OCI-LY1 (cell line): Measurements from ENCODE around the gene CENPI.

ENCODE experiments used
- H2AFZ ChIP-seq: fragments of 200-600 bp; sonication (generic), shearing (Covaris generic); 2 replicates; pipeline ENCODE4 v1.6.0; 2014; ENCODE audit warnings: antibody characterized with exemption, mild to moderate bottlenecking, low read length
- H3F3A ChIP-seq: fragments of 200-600 bp; sonication (generic), shearing (Covaris generic); 2 replicates; pipeline ENCODE4 v1.6.0; 2014; ENCODE audit warnings: mild to moderate bottlenecking, antibody characterized with exemption, low read length, moderate library complexity; ENCODE audit not compliant: insufficient read depth
- H3K27ac ChIP-seq: fragments of 200-600 bp; sonication (generic); 2 replicates; pipeline ENCODE4 v1.5.1; 2014; ENCODE audit warnings: low read length, mixed run types, mild to moderate bottlenecking, low read depth; ENCODE audit not compliant: poor library complexity, severe bottlenecking
- H3K27me3 ChIP-seq: fragments of 200-600 bp; sonication (generic); 2 replicates; pipeline ENCODE4 v1.6.0; 2014; ENCODE audit warnings: antibody characterized with exemption, mild to moderate bottlenecking, low read length, moderate library complexity; ENCODE audit not compliant: insufficient read depth
- H3K36me3 ChIP-seq: fragments of 200-600 bp; sonication (generic); 2 replicates; pipeline ENCODE4 v1.6.1; 2014; ENCODE audit warnings: mild to moderate bottlenecking, antibody characterized with exemption, low read length, moderate library complexity, mixed read lengths; ENCODE audit not compliant: insufficient read depth
- H3K4me1 ChIP-seq: fragments of 200-600 bp; sonication (generic); 2 replicates; pipeline ENCODE4 v1.5.1; 2014; ENCODE audit warnings: mild to moderate bottlenecking, low read length, moderate library complexity; ENCODE audit not compliant: insufficient read depth, severe bottlenecking
- H3K4me2 ChIP-seq: fragments of 200-600 bp; sonication (generic), shearing (Covaris generic); 2 replicates; pipeline ENCODE4 v1.6.1; 2014; ENCODE audit warnings: low read length
- H3K4me3 ChIP-seq: fragments of 200-600 bp; sonication (generic); 2 replicates; pipeline ENCODE4 v1.5.1; 2014; ENCODE audit warnings: low read length, low read depth, mild to moderate bottlenecking, mixed read lengths; ENCODE audit not compliant: poor library complexity, severe bottlenecking
- H3K79me2 ChIP-seq: fragments of 200-600 bp; shearing (Covaris generic); 2 replicates; pipeline ENCODE4 v1.6.1; 2016; ENCODE audit warnings: mixed run types, low read length, mixed read lengths; ENCODE audit not compliant: insufficient read depth
- H3K9ac ChIP-seq: fragments of 200-600 bp; sonication (generic), shearing (Covaris generic); 2 replicates; pipeline ENCODE4 v1.6.1; 2014; ENCODE audit warnings: mild to moderate bottlenecking, low read length, mixed read lengths
- H3K9me2 ChIP-seq: fragments of 200-600 bp; sonication (generic), shearing (Covaris generic); 2 replicates; pipeline ENCODE4 v1.6.1; 2014; ENCODE audit warnings: low read depth, mild to moderate bottlenecking, low read length, mixed read lengths
- H3K9me3 ChIP-seq: fragments of 200-600 bp; shearing (Covaris generic); 2 replicates; pipeline ENCODE4 v1.6.1; 2014; ENCODE audit warnings: low read length, mixed read lengths
- H4K20me1 ChIP-seq: fragments of 200-600 bp; sonication (generic), shearing (Covaris generic); 2 replicates; pipeline ENCODE4 v1.6.0; 2016; ENCODE audit warnings: mild to moderate bottlenecking, low read length; ENCODE audit not compliant: insufficient read depth
- EZH2 ChIP-seq: fragments of 200-600 bp; sonication (generic), shearing (Covaris generic); IDR thresholded peaks from 2 replicates; pipeline ENCODE4 v1.8.0; 2017; ENCODE audit warnings: borderline replicate concordance, mixed run types, mild to moderate bottlenecking, antibody characterized with exemption, low read length, moderate library complexity, mixed read lengths
- TF ChIP-seq, protein P1 (sequence below): fragments of 200-600 bp; sonication (generic), shearing (Covaris generic); IDR thresholded peaks from 2 replicates; pipeline ENCODE4 v1.5.1; 2017; ENCODE audit warnings: mild to moderate bottlenecking, antibody characterized with exemption, low read length, moderate library complexity, mixed read lengths

The CENPI gene

DNA sequence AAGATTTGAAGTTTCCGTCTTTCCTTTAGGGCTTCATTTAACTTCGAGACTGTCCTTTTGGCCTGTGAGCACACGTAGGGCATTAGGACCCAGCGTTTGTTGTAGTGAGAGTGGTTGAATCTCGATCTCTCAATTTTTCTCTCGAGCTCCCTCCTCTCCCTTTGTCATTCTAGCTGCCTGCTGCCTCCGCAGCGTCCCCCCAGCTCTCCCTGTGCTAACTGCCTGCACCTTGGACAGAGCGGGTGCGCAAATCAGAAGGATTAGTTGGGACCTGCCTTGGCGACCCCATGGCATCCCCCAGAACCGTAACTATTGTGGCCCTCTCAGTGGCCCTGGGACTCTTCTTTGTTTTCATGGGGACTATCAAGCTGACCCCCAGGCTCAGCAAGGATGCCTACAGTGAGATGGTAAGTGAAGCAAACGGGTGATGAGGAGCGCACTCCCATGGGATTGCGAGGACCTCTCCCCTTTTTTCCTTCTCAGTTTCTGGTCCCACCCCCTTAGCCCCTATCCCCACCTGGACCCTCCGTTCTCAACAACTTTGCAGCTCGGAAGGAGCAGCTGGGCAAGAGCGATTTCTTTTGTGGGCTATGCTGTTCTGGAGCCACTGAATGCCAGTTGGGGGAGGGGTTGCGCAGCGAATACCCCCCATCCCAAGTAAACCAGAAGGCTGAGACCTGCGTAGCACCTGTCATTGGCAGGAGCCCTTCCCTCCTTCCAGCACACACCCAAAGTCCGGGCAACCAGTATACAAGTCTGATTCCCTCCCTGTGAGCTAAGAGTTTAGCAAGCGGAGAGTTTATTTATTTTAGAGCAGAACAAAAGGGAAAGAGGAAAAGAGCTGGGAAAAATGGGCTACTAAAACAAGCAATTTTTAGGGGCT, 19.0 kb upstream of the CENPI start, which contains the start of gene TMEM35A:
TMEM35A (plus strand) TSS at position 164 of the 883 bp plus-strand sequence; CDS start at position 288, 124 bp downstream.
- H3K79me2 ChIP-seq: no peaks in the 10 kb centered on the region
- TF ChIP-seq, protein P1, sequence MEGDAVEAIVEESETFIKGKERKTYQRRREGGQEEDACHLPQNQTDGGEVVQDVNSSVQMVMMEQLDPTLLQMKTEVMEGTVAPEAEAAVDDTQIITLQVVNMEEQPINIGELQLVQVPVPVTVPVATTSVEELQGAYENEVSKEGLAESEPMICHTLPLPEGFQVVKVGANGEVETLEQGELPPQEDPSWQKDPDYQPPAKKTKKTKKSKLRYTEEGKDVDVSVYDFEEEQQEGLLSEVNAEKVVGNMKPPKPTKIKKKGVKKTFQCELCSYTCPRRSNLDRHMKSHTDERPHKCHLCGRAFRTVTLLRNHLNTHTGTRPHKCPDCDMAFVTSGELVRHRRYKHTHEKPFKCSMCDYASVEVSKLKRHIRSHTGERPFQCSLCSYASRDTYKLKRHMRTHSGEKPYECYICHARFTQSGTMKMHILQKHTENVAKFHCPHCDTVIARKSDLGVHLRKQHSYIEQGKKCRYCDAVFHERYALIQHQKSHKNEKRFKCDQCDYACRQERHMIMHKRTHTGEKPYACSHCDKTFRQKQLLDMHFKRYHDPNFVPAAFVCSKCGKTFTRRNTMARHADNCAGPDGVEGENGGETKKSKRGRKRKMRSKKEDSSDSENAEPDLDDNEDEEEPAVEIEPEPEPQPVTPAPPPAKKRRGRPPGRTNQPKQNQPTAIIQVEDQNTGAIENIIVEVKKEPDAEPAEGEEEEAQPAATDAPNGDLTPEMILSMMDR: no peak
- no peak for TF ChIP-seq EZH2
- H4K20me1 ChIP-seq: no peaks in the 10 kb centered on the region
- no peaks in the 10 kb centered on the region for H3K9me3 ChIP-seq
- H3K27ac ChIP-seq: no peak within 1 kb of the TSS
- H3F3A ChIP-seq: no peaks in the 10 kb centered on the region
- H3K4me1 ChIP-seq: no peaks in the 10 kb centered on the region
- H2AFZ ChIP-seq: no peak within 1 kb of the TSS
- H3K27me3 ChIP-seq: no peaks in the 10 kb centered on the region
- H3K9me2 ChIP-seq: no peaks in the 10 kb centered on the region
- H3K4me3 ChIP-seq: no peak within 1 kb of the TSS
- H3K4me2 ChIP-seq: no peak within 1 kb of the TSS
- H3K9ac ChIP-seq: no peak within 1 kb of the TSS
- no peaks in the 10 kb centered on the region for H3K36me3 ChIP-seq

DNA sequence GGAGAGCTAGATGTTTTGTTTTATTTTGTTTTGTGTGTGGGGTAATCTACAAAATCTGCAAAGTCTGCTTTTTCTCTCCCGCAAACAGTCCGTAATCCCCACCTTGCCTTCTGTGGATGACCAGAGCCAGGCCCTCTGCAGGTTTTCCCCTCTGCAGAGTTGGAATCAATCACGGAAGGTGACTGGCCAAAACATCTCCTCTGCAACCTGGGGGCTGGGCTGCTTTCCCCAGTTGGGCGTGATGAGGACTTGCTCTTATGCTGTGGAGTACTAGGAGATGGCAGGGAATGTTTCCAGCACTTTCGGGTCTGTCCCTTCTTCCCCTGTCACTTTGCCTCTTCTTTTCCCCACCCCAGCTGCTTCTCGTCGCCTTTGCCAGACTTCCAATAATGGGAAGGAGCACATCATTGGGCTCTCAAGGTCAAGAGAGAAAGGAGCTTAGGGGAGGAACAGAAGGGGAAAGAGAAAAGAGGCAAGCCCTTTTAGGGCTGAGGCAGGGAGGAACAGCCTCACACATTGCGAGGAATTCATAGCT, 18.2 kb upstream of the CENPI start:
- TF ChIP-seq, protein P1: no peak
- no peak for TF ChIP-seq EZH2
- H3K9me2 ChIP-seq: no peaks in the 10 kb centered on the region
- no peaks in the 10 kb centered on the region for H3K9me3 ChIP-seq
- no peak overlapping the region for H3K9ac ChIP-seq
- H3F3A ChIP-seq: no peaks in the 10 kb centered on the region
- H3K36me3 ChIP-seq: no peaks in the 10 kb centered on the region
- no peaks in the 10 kb centered on the region for H3K79me2 ChIP-seq
- H3K27me3 ChIP-seq: no peaks in the 10 kb centered on the region
- no peak overlapping the region for H3K4me3 ChIP-seq
- H3K27ac ChIP-seq: no peak overlapping the region
- no peaks in the 10 kb centered on the region for H3K4me1 ChIP-seq
- H4K20me1 ChIP-seq: no peaks in the 10 kb centered on the region
- no peak overlapping the region for H2AFZ ChIP-seq
- H3K4me2 ChIP-seq: no peak overlapping the region

DNA sequence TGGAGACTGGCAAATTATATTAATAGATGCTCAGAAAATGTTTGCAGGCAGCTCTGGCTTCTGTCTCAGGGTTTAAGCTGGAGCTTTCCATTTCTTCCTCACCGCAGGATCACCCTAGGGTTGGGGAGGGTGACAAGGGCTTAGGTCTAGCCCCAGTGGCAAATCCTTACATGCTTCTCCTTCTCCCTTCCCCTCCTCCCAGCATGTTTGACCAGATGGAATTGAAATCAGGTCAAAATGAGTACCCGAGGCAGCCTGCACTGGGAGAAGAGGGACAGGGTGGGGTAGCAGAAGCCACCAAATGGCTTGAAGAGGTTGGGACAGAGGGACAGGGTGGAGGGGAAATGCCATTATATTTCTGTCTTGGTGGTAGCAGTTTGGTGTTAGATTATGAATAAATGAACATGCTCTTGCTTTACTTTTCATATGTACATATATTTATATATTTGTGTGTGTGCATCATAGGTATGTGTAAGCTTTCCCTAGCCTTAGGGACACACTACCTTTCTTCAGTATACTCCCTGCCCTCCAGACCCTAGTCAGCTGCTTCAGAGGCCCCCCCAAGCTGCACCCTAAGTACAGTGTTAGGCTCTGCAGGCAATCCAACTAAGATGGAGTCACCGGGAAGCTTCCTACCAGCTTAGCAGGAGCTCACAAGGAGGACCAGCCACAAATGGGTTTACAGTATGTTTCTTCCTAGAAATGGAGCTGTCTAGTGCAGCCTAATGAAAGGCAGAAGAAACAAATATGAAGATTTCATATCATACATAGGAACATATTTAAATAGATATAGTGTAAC, 17.5 kb upstream of the CENPI start:
- Histone ChIP-seq H3K9me3 (no peaks in the 10 kb centered on the region), H3K4me2 (no peak overlapping the region), H3K4me1 (no peaks in the 10 kb centered on the region), H4K20me1 (no peaks in the 10 kb centered on the region), H3K79me2 (no peaks in the 10 kb centered on the region), H3K4me3 (no peak overlapping the region), H3K9ac (no peak overlapping the region), H3K27me3 (no peaks in the 10 kb centered on the region), H3K36me3 (no peaks in the 10 kb centered on the region), H2AFZ (no peak overlapping the region), H3K27ac (no peak overlapping the region), H3F3A (no peaks in the 10 kb centered on the region), H3K9me2 (no peaks in the 10 kb centered on the region)
- no peak for TF ChIP-seq EZH2
- TF ChIP-seq, protein P1: no peak
